ENCODE results near the gene C12orf56. TPM values are rescaled to one million over a fixed set of nuclear protein-coding genes. Genes with fewer than 3 reads are reported as not detected.

C12orf56 gene
- total and polyA plus RNA-seq, 7 donors: 0.22 to 2.1 (median 0.44) TPM; not detected in 3

- Histone ChIP-seq H3K36me3 (no peaks in the 10 kb centered on the region), H3K4me1 (no peaks in the 10 kb centered on the region), H3K4me3 (no peak overlapping the region), H3K27me3 (no peaks in the 10 kb centered on the region), H3K9me3 (no peaks in the 10 kb centered on the region), H3K27ac (no peak overlapping the region)
- TF ChIP-seq EP300 (IDR thresholded peaks at IDR 0.05) (no peak), POLR2A (IDR thresholded peaks at IDR 0.05) (no peak), CTCF (IDR thresholded peaks at IDR 0.05) (no peak), POLR2AphosphoS5 (IDR thresholded peaks at IDR 0.05) (no peak)
- intact Hi-C loops (cut with DNase I): no loop called here
- DNase-seq: no peak
- WGBS, 2 donors: 78 to 90% methylated on average over 3 of the region's 3 CpGs
Measured at GRCh38 chr12:64240781-64241180, 149.8 kb downstream of the C12orf56 start.

GRCh38 chr12:64237382-64237781, 153.2 kb downstream of the C12orf56 start:
- intact Hi-C loops (cut with DNase I): no loop called here
- no peak for DNase-seq

GRCh38 chr12:64236549-64236948, 154.0 kb downstream of the C12orf56 start:
- TF ChIP-seq POLR2A (IDR thresholded peaks at IDR 0.05) (no peak), EP300 (IDR thresholded peaks at IDR 0.05) (no peak), POLR2AphosphoS5 (IDR thresholded peaks at IDR 0.05) (no peak), CTCF (IDR thresholded peaks at IDR 0.05) (no peak)
- intact Hi-C loops (cut with DNase I): no loop called here
- no peaks in the 10 kb centered on the region for H3K9me3 ChIP-seq
- no peaks in the 10 kb centered on the region for H3K4me1 ChIP-seq
- H3K4me3 ChIP-seq: no peak overlapping the region
- H3K27ac ChIP-seq: no peak overlapping the region
- DNase-seq: no peak
- H3K27me3 ChIP-seq: no peaks in the 10 kb centered on the region
- H3K36me3 ChIP-seq: no peaks in the 10 kb centered on the region

More at GRCh38 chr12:64237382-64237781, 153.2 kb downstream of the C12orf56 start:
- no peaks in the 10 kb centered on the region for H3K27me3 ChIP-seq
- no peak overlapping the region for H3K4me3 ChIP-seq
- TF ChIP-seq EP300 (IDR thresholded peaks at IDR 0.05) (no peak), POLR2AphosphoS5 (IDR thresholded peaks at IDR 0.05) (no peak), CTCF (IDR thresholded peaks at IDR 0.05) (no peak), POLR2A (IDR thresholded peaks at IDR 0.05) (no peak)
- no peaks in the 10 kb centered on the region for H3K36me3 ChIP-seq
- H3K27ac ChIP-seq: no peak overlapping the region
- no peaks in the 10 kb centered on the region for H3K9me3 ChIP-seq
- no peaks in the 10 kb centered on the region for H3K4me1 ChIP-seq

GRCh38 chr12:64232196-64232595, 158.4 kb downstream of the C12orf56 start:
- TF ChIP-seq EP300 (IDR thresholded peaks at IDR 0.05): no peak
- TF ChIP-seq CTCF (IDR thresholded peaks at IDR 0.05): no peak
- TF ChIP-seq POLR2A (IDR thresholded peaks at IDR 0.05): no peak
- TF ChIP-seq POLR2AphosphoS5 (IDR thresholded peaks at IDR 0.05): no peak
- Histone ChIP-seq H3K9me3 (no peaks in the 10 kb centered on the region), H3K4me3 (no peak overlapping the region), H3K36me3 (no peaks in the 10 kb centered on the region), H3K27ac (no peak overlapping the region), H3K27me3 (no peaks in the 10 kb centered on the region), H3K4me1 (no peaks in the 10 kb centered on the region)
- intact Hi-C loops (cut with DNase I): no loop called here
- WGBS, 2 donors: 68 to 73% methylated on average over 1 of the region's 1 CpG
- DNase-seq: no peak

- Histone ChIP-seq H3K27me3 (no peaks in the 10 kb centered on the region), H3K36me3 (no peaks in the 10 kb centered on the region), H3K9me3 (no peaks in the 10 kb centered on the region), H3K27ac (no peak overlapping the region), H3K4me1 (no peaks in the 10 kb centered on the region), H3K4me3 (no peak overlapping the region)
- TF ChIP-seq CTCF (IDR thresholded peaks at IDR 0.05): no peak
- no peak for TF ChIP-seq POLR2A (IDR thresholded peaks at IDR 0.05)
- no peak for TF ChIP-seq EP300 (IDR thresholded peaks at IDR 0.05)
- no peak for TF ChIP-seq POLR2AphosphoS5 (IDR thresholded peaks at IDR 0.05)
- WGBS, 2 donors: 90% methylated on average over 5 of the region's 5 CpGs
- DNase-seq: no peak
- intact Hi-C loops (cut with DNase I): loop anchor here (10.0 kb wide), 1 partner anchor 535 kb away; no protein-coding TSS in a partner anchor
Measured at GRCh38 chr12:64229796-64230195, 160.8 kb downstream of the C12orf56 start.

Measured in sigmoid colon (tissue), 7 donors.